NCI-H510A treated with DMSO at 0.1 percent for 48 hours (cell line): ENCODE measurements around the gene AMFR.
A peak's percentile ranks its signal among the peaks of the same experiment; 100 is the strongest.

Experiments used
- DNase-seq: peaks from one replicate; lab custom pipeline; 2025; lab: John Stamatoyannopoulos, UW

AMFR gene

GRCh38 chr16:56425439-56425832, at the start of gene AMFR:
AMFR (minus strand) TSS chr16:56425545; CDS start chr16:56425327, 218 bp downstream.
- DNase-seq, result peak; percentile 47

GRCh38 chr16:56470666-56471065, 45.3 kb upstream of the AMFR start:
- no peak for DNase-seq

GRCh38 chr16:56470232-56470631, 44.9 kb upstream of the AMFR start:
- DNase-seq, result no peak

- DNase-seq, result no peak
These were observed 44.4 kb upstream of the AMFR start for GRCh38 chr16:56469748-56470147.

- no peak for DNase-seq
These were observed 43.5 kb upstream of the AMFR start for GRCh38 chr16:56468800-56469199.

GRCh38 chr16:56466344-56466743, 41.0 kb upstream of the AMFR start:
- DNase-seq, result no peak

- no peak for DNase-seq
These were observed 37.8 kb upstream of the AMFR start for GRCh38 chr16:56463153-56463552.

GRCh38 chr16:56462064-56462796, 36.9 kb upstream of the AMFR start:
- no peak for DNase-seq

- no peak for DNase-seq
These were observed 34.8 kb upstream of the AMFR start for GRCh38 chr16:56460101-56460500.

- no peak for DNase-seq
These were observed 32.7 kb upstream of the AMFR start for GRCh38 chr16:56457927-56458470.

- peak; percentile 37 for DNase-seq
These were observed 26.7 kb upstream of the AMFR start for GRCh38 chr16:56451753-56452689.

- peak; percentile 90 for DNase-seq
These were observed 25.8 kb upstream of the AMFR start, which contains the start of the genes NUDT21 and OGFOD1 for GRCh38 chr16:56450986-56451752. NUDT21 (minus strand) TSS chr16:56451332; CDS start chr16:56451202, 130 bp downstream. OGFOD1 (plus strand) TSS chr16:56451554; CDS start chr16:56451613, 59 bp downstream.

GRCh38 chr16:56450275-56450985, 25.1 kb upstream of the AMFR start:
- DNase-seq, result no peak

- DNase-seq, result no peak
These were observed 22.7 kb upstream of the AMFR start for GRCh38 chr16:56448005-56448404.

- DNase-seq, result no peak
These were observed 21.9 kb upstream of the AMFR start for GRCh38 chr16:56447286-56447685.

- DNase-seq, result no peak
These were observed 12.7 kb upstream of the AMFR start for GRCh38 chr16:56438038-56438437.

GRCh38 chr16:56436258-56436657, 10.9 kb upstream of the AMFR start:
- DNase-seq, result no peak

GRCh38 chr16:56428091-56428490, 2.7 kb upstream of the AMFR start:
- DNase-seq, result no peak

- DNase-seq, result no peak
These were observed 1.2 kb upstream of the AMFR start for GRCh38 chr16:56426585-56426984.

- no peak for DNase-seq
These were observed 430 bp downstream of the AMFR start for GRCh38 chr16:56424791-56425438.

- no peak for DNase-seq
These were observed 961 bp downstream of the AMFR start for GRCh38 chr16:56424404-56424764.
